Hepatic stellate cell (primary cell): ENCODE results near the gene LMNB1.
"Not testable (repeated sequence)": the region's sequence is repeated elsewhere in the genome, so short reads cannot be mapped to it uniquely, and the experiment has no call there.

Experiments used
- DNase-seq: peaks from one replicate; pipeline ENCODE4 v3.0.0; 2011; ENCODE audit warnings: low spot score

LMNB1 gene

DNA sequence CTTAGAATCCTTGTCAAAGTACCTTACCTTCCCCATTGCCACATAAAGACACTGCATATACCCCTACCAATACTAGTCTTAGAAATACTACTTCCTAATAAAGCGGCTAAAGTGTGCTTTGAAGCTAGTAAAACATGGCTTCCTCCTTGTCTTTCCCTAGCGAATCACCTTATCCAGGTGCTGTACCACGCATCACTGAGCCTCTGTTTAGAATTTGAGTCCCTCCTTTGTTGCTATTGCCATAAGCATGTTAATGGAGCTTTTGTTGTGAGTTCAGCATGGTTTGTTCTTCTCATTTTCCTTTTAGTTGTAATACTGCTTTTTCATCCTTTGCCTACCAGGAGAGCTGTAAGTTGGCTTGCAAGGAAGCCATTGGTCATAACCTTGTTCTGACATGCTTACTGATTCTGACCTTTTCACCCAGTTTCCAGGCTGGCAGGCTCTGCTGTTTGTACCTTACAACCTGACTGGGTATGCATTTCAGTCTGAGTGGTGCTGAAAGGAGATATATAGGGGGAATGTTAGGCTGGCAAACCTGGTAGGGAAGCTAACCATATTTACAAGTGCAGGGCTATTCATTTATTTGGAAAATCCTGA lies 49.8 kb downstream of the LMNB1 start:
- DNase-seq: no peak

DNA sequence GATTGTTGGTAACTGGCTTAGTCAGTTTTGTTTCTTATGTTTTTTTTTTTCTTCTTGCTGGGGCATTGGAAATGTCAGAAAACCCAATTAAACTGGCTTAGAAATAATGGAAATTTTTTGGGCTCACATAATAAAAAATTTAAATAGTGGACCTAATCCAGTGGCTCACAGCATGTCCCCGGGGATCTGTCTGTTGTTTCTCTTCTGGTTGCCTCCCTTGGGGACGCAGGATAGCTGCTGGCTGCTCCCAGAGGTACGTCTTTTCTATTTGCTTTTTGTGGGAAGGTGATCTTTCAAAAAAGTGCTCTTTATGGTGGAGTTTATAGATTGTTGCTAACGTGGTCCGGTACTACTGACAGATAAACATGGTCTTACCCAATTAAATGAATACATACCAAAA lies 52.2 kb downstream of the LMNB1 start:
- DNase-seq: no peak

DNA sequence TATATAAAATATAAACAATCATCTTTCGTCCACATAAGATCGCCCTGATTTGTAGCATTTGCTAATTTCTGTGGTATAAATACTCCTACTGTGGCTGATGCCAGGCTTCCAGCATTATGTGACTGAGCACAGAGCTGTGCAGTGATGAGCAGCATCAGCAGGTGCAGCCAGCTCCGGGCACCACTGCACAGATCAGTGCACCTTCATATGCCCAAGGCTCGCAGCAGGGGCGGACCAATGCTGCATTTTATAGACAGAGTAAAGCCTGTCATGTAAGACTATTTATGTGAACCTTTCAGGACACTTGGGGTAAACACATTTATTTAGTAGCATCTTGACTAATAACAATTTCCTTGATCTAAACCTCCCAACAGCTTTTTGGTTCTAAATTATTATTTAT lies 53.1 kb downstream of the LMNB1 start:
- DNase-seq: no peak

DNA sequence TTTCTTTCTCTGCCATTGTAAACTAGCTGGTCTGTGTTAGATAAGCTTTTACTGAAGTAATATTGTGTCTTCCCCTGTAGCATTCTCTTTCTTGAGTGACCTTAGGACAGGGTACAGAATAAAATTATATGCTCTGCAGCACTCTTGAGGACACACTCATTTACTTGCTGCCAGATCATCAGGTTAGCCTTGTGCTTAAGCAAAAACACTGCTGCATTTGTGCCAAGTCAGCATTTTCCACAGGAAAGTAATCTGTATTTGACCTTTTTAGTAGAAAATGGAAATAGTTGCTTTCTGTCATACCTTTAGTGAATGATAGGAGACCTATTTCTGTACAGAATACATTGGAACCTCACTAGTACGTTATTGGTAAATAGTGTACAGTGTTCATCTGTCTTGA lies 54.2 kb downstream of the LMNB1 start:
- no peak for DNase-seq

DNA sequence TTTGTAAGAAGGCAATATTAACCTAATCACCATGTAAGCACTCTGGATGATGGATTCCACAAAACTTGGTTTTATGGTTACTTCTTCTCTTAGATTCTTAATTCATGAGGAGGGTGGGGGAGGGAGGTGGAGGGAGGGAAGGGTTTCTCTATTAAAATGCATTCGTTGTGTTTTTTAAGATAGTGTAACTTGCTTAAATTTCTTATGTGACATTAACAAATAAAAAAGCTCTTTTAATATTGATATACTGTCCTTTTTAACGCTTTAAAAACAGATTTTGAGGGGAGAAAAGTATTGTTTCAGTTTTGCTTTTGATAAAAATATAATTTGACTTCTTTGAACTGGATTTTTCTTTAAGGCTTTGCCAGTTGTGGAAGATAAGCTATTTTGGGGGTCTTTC lies 59.8 kb downstream of the LMNB1 start:
- DNase-seq: no peak

DNA sequence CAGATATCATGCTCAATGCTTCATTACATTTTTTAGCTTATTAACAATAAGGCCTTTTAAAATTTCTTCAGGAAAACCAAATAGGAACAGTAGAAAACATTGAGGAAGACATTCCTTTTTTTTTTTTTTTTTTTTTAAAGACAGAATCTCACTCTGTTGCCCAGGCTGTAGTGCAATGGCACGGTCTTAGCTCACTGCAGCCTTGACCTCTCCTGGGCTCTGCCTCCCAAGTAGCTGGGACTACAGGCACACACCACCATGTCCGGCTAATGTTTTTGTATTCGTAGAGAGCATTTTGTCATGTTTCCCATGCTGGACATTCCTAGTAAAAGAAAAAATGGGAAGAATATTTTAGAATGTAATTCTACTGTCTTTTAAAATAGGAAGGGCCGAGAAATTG lies 60.3 kb downstream of the LMNB1 start:
- no peak for DNase-seq

DNA sequence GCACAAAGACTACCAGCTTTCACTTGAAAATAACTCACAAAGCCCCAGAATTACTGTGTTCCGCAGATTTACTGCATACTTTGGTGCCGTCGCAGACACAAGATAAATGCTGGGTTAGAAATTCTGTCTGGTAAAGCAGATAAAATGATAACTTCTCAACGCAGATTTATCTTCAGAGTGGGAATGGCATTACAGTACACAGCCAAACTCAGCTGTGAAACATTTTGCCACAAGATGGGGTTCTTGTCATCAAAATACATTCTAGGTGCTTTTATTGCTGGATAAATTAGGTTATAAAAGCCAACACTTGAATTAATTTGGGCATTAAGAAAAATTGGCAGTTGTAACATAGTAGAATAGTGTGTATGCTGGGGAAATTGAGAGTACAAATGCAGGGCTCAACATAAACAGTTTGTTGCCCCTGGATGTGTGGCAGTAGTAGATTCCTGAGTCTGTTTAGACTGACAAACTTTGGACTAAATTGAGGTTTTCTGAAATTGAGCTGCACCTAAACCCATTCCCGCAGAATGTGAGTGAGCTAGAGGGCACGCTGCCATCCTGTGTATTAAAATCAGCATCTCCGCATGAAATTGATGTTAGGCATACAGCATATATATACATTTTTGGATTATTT lies 61.1 kb downstream of the LMNB1 start:
- no peak for DNase-seq

DNA sequence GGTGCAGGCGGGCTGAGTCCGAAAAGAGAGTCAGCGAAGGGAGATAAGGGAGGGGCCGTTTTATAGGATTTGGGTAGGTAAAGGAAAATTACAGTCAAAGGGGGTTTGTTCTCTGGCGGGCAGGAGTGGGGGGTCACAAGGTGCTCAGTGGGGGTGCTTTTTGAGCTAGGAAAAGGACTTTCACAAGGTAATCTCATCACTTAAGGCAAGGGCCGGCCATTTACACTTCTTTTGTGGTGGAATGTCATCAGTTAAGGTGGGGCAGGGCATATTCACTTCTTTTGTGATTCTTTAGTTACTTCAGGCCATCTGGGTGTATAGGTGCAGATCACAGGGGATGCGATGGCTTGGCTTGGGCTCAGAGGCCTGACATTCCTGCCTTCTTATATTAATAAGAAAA lies 62.5 kb downstream of the LMNB1 start:
- DNase-seq: not testable (repeated sequence)

DNA sequence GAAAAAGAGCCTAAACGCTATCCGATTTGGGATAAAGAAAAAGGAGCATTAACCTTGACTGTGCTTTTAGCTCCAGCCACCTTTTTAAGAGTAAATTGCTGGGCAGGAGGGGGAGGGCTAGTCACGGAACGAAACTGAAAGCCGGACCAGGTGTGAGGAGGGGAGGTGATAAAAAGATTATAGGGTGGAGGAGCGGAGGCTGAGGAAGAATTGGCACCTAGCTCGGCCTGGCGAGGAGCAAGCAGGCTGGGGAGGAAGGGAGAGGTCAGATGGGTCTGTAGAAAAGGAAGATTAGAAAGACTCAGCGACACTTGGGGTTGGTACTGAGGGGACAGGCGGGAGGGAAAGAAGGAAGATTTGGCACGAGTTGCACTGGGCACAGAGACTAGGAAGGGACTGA lies 66.4 kb downstream of the LMNB1 start:
- not testable (repeated sequence) for DNase-seq

DNA sequence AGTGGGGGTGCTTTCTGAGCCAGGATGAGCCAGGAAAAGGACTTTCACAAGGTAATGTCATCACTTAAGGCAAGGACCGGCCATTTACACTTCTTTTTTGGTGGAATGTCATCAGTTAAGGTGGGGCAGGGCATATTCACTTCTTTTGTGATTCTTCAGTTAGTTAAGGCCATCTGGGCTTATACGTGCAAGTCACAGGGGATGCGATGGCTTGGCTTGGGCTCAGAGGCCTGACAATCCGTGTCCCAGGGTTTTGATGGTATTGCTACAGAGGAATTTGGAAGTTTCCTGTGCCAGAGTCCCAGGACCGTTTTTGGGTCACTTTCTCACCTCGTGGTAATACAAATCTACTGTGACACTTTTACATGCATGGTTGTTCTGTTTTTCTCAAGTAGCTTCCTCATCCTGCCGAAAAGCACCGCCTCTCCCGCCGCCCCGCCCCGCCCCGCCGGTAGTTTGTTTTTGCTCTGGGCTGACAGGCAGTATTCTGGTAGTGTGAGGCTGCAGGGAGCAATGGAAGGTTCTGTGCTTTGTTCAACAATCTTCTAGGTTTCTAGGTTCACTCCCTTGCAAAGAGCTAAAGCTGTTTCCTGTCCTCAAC lies 68.6 kb downstream of the LMNB1 start:
- peak; percentile 47 for DNase-seq

DNA sequence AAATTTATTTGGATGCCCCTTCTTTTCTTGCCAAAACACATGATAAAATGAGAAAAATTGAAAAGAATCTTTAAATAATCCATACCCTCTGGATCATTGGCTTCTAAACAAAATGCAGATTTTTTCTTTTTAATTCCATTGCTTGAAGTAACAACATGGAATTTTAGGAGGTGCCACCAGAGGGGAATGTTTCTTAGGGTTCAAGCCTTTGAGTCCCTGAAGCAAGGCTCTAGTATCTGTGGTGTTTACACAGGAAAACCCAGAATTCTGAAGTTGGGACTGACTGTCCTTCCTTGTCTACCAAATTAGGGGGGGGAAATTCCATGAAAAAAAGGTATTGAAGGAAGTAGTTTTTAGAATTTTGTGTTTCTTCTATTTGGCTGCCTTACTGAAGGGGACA lies 69.4 kb downstream of the LMNB1 start:
- peak; percentile 43 for DNase-seq

DNA sequence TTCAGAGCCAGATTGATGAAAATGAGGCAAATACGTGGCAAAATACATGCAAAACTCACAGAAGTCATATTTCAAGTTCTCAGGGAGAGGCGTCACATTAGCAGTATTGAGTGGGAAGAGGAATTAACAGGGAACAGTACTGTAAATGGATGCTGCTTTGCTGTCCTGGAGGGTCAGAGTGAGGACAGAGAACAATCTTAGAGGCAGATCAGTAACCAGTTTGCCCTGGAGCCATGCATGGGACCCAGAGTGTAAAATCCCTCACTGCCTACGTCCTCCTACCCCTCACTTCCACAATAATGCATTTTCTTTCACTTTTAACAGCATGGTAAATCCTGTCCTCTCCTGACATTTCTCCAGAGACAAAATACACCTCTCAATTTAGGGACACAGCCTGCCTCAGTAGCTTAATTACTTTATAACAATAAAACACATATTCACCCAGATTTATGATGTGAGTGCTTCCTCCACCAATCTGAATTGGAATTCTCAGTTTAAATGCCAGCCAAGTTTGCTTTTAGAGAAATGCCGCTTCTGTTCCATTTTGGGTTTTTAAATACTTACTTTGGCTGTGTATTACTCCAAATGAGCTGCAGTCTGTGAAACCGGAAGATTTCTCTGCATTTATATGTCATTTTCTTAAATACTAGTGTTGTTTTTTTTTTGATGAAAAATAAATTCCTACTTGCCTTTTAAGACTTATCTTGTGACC lies 70.0 kb downstream of the LMNB1 start:
- no peak for DNase-seq

DNA sequence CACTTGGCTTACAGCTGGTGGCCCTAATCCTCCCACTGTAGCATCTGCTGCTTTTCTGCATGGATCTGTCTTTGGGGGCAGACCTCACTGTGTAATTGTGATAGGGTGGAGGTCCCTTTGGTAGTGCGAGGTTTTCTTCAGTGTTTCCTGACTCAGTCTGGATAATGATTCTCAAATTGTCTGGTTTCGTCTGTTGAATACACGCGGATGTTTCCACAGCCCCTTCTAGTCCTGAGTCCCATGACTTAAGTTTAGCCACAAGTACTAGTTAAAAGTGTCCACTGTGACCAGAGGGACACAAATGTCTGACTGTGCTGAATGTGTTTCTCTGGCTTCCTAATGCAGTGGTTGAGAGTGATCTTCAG lies 70.5 kb downstream of the LMNB1 start:
- no peak for DNase-seq

DNA sequence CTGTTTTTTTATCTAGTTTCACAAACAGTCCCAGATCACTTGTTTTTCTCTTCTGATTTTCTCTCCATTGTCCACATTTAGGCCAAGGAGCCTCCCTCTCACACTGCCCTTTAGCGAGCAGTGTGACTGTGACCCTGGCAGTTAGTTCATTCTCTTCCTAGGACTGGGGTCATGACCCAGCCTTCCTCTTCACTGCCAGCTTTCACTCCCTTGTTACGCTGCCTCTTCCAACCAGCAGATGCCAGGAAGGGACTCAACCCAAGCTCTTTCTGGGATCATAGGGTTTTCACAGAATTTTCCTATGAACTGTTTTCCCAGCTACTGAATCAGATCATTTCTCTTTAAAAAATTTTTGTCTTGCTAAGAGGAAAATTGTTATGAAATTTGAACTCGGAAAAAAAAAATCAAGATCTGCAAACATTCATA lies 70.9 kb downstream of the LMNB1 start:
- no peak for DNase-seq

DNA sequence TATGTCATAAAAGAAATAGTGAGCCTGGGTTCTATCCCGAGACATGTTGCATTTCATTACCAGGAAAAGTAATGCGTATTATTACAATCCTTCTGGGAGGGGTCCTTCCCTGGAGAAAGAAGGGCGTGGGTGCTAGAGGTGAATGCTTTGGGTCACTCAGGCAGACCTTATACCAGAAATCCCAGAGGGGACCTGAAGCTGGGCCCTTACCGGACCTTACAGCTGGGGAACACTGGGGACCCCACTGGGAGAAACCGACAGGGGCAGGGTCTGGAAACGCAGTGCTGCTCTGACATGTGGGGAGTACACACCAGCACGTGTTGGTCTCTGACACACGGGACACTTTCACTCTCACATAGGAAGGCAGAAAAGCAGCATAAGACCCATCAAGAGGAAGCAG lies 71.3 kb downstream of the LMNB1 start:
- DNase-seq: no peak

DNA sequence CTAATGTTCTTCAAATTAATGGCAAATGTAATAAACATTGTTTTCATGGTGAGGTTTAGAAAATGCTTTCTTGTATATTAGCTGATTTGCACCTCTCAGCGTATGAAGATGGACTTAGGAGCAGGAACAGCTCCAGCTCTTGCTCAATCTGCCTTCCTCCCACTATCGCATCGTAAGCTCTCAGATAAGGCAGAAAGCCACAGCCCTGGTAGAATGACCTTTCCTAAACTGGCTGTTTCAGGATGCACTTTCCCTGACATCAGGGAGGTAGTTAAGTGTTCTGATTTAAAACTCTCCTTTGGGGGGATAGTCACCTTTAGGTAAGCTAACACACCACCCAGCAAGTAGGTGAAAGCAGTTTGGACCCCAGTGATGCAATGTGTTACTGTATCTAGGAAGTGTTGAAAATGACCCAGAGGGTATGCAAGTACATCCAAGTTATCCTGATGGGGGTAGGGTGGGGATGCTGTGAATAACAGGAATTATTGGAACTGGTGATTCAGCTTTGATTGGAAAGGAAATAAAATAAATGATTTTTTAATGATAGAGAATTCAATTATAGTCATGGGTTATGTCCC lies 72.3 kb downstream of the LMNB1 start:
- no peak for DNase-seq

DNA sequence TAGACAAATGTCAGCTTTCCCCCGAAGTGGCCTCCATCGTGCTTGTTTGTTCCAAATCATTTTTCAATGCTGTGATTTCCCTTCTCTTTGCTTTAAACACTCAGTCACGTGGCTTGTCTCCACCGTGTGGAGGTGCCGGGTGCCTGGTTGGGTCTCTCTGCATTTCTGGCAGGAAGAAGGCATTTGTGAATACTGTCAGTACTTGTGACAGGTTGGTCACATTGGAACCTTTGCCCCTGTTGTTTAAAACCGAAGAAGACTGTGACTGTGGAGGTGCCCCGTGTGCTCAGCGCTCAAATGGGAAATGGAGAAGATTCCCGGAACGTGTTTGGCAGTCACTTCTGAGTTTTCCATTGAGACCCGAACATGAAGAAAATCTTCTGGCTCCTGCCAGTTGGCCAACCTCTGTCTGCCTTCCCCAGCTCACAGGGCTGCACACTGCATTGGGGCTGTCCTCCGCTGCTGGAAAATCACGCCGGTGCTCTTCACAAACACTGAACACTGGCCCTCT lies 74.6 kb downstream of the LMNB1 start:
- DNase-seq: no peak

DNA sequence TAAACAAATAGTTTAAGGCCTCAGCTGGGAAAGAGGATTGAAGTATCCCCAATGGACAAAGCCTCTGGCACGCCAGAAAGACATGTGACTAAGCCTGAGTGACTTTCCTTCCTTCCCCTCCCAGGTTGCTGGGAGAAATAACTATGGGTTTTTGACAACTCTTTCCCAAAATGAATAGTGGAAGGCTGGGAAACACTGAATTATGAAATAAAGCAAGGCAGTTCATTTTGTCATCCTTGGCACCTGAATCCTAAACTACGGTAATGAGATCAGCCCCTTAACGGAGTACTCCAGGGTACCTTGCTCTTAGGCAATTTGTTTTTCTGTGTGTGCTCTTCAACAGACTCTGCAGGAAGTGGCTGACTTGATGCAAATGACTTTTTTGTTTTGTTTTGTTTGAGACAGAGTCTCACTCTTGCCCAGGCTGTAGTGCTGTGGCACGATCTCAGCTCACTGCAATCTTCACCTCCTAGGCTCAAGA lies 75.2 kb downstream of the LMNB1 start:
- peak; percentile 65 for DNase-seq

DNA sequence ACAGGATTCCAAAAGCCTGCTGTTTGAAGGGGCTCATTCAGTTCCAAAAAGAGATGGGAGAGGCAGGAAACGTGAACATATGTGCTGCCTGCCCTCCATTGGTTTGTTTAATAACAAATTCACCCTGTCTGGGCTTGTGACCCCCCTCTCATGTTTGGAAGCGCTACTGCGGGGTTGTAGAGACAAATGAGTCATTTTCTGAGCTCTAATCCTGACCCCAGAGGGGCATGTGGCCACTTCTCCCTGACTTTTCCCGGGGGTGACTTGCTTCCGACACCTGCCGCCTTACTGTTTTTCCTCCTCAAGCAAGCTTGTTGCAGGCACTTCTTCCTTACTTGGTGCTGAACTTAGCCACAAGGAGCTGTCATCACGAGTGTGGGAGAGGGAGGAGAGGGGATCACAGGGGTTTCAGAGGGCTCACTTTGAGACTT lies 75.9 kb downstream of the LMNB1 start:
- no peak for DNase-seq

DNA sequence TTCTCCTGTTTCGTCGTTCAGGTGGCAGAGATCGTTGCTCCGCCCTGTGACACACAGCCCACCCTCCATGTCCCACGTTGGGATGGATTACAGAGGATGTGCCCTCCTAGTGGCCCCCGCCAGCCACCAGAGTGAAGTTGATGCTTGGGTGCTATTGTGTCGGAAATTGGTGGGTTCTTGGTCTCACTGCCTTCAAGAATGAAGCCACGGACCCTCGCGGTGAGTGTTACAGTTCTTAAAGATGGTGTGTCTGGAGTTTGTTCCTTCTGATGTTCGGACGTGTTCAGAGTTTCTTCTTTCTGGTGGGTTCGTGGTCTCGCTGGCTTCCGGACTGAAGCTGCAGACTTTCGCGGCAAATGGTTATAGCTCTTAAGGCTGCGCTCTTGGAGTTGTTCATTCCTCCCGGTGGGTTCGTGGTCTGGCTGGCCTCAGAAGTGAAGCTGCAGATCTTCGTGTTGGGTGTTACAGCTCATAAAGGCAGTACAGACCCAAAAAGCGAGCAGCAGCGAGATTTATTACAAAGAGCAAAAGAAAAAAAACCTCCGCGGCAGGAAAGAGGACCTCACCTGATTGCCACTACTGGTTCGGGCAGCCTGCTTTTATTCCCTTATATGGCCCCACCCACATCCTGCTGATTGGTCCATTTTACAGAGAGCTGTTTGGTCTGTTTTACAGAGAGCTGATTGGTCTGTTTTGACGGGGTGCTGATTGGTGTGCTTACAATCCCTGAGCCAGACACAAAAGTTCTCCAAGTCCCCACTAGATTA lies 76.8 kb downstream of the LMNB1 start:
- not testable (repeated sequence) for DNase-seq

DNA sequence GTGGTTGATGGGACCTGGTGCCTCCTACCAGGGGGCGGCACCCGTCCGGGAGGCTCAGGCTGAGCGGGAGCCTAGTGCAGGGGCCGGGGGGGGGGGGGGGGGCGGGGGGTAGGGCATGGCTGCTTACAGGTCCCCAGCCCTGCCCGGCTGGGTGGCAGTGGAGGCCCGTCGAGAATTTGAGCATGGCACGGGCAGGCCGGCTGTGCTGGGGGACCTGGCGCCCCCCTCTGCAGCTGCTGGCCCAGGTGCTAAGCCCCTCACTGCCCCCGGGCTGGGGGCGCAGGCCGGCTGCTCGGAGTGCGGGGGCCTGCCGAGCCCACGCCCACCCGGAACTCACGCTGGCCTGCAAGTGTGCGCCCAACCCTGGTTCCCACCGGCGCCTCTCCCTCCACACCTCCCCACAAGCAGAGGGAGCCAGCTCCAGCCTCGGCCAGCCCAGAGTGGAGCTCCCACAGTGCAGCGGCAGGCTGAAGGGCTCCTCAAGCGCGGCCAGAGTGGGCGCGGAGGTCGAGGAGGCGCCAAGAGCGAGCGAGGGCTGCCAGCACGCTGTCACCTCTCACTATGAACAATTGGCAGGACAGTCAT lies 77.7 kb downstream of the LMNB1 start:
- DNase-seq: no peak
